PFSK-1 (cell line): ENCODE results near the gene SRPK3.

Experiments used
- FOXP2 ChIP-seq: optimal IDR thresholded peaks from 2 replicates; pipeline ENCODE3; 2011; ENCODE audit warnings: borderline replicate concordance, control low read depth, inconsistent platforms; ENCODE audit not compliant: insufficient read depth; ENCODE audit errors: extremely low read length, extremely low read depth
- POLR2AphosphoS5 ChIP-seq: IDR thresholded peaks from 2 replicates; pipeline ENCODE4 v1.6.1; 2012; ENCODE audit warnings: low read depth, mild to moderate bottlenecking, control low read depth, low read length, moderate library complexity
- SIN3A ChIP-seq: IDR thresholded peaks from 2 replicates; pipeline ENCODE4 v1.6.1; 2012; ENCODE audit warnings: mild to moderate bottlenecking, low read length, moderate library complexity, borderline replicate concordance; ENCODE audit not compliant: insufficient read depth
- TAF1 ChIP-seq: IDR thresholded peaks from 2 replicates; pipeline ENCODE4 v1.6.1; 2012; ENCODE audit warnings: low read length, control low read depth, borderline replicate concordance; ENCODE audit not compliant: insufficient read depth
- TF ChIP-seq, protein P1 (sequence below), 2 experiments: IDR thresholded peaks; 2 replicates each; pipeline versions ENCODE4 v1.6.1 to v1.8.0; 2011 to 2012; ENCODE audit warnings: low read depth in 2 of 2, low read length in 2 of 2, control low read depth in 1 of 2, inconsistent platforms in 1 of 2, mild to moderate bottlenecking in 1 of 2, moderate library complexity in 1 of 2; ENCODE audit not compliant: insufficient read depth in 1 of 2

Gene SRPK3

DNA sequence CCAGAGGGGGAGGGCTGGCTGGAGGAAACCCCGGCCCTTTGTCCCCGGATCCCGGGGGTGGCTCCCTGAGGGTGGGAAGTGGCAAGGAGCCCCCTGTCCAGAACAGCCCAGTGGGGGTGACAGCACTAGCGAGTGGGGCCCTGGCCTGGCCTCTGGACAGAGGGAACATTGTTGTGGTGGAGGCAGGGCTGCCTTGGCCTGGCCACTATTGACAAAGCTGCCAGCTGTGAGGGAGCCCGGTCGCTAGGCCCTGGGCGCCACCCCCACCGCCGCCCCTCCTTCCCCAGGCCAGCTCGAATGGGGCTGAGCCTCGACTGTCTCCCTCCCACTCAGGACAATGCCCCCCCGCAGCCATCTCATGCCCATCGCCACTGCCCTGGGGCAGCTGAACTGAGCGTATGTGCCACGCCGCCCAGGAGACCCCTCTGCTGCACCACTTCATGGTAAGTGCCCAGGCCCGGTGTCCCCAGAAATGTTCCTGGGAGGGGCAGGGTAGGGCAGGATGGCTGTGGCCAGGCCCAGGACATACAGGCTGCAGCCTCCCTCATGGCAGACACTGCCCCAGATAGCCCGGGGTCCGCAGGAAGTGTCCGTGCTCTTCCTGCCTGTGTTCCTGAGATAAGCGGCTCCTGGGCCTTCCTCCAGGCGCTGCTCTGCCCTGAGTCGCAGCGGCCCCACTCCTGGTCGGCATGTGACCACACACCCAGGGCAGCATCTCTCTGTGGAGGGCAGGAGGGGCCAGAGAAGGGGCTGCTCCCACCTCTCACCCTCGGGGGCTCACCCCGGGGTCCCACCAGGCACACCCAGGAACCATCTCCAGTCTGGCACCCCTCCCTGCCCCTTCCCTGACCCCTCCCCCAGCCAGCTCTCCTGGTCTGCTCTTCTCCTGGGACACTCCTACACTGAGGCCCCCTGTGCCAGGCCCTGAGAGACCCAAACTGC, 15.4 kb upstream of the SRPK3 start:
- TF ChIP-seq TAF1 = no peak
- no peak for TF ChIP-seq SIN3A
- TF ChIP-seq, protein P1, sequence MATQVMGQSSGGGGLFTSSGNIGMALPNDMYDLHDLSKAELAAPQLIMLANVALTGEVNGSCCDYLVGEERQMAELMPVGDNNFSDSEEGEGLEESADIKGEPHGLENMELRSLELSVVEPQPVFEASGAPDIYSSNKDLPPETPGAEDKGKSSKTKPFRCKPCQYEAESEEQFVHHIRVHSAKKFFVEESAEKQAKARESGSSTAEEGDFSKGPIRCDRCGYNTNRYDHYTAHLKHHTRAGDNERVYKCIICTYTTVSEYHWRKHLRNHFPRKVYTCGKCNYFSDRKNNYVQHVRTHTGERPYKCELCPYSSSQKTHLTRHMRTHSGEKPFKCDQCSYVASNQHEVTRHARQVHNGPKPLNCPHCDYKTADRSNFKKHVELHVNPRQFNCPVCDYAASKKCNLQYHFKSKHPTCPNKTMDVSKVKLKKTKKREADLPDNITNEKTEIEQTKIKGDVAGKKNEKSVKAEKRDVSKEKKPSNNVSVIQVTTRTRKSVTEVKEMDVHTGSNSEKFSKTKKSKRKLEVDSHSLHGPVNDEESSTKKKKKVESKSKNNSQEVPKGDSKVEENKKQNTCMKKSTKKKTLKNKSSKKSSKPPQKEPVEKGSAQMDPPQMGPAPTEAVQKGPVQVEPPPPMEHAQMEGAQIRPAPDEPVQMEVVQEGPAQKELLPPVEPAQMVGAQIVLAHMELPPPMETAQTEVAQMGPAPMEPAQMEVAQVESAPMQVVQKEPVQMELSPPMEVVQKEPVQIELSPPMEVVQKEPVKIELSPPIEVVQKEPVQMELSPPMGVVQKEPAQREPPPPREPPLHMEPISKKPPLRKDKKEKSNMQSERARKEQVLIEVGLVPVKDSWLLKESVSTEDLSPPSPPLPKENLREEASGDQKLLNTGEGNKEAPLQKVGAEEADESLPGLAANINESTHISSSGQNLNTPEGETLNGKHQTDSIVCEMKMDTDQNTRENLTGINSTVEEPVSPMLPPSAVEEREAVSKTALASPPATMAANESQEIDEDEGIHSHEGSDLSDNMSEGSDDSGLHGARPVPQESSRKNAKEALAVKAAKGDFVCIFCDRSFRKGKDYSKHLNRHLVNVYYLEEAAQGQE (IDR thresholded peaks at IDR 0.05; ENCODE audit: insufficient read depth in 1 of 2, low read depth in 2 of 2, low read length in 2 of 2) = no peak

DNA sequence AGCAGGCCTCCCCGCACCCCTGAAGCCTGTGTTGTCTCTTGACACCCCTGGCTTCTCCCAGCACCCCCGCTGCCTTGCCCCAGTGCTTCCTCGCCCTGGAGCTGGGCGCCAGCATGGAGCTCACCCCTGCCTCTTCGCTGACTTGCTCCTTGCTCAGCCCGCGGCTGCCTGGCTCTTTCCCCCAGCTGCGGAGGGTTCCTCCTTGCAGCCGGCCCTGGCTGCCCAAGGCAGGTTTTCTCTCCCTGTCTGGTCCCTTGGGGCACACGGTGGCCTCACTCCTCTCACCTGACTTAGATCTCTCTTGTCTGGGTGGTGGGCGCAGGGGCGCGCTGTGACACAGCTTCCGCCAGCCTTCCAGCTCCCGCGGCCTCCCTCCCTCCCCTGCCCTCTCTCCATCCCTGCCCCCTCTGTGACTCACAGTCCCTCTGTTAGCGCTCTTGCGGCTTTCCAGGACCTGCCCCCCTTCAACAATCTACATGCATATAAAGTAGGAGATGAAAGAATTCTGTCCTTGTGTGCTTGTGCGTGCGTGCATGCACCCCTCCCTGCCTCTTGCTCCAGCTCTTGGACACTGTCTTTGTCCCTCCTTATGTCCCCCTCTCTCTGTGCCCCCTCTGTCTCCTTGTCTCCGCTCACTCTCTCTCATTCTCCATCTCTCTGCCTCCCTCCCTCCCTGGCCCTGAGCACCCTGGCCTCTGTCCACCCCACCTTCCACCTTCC, 14.6 kb upstream of the SRPK3 start:
- TF ChIP-seq TAF1 = no peak

GRCh38 chrX:153766871-153767673, 13.8 kb upstream of the SRPK3 start:
- TF ChIP-seq, protein P1 (IDR thresholded peaks at IDR 0.05; ENCODE audit: insufficient read depth in 1 of 2, low read depth in 2 of 2, low read length in 2 of 2) = no peak
- TF ChIP-seq FOXP2 (no peak), SIN3A (no peak), TAF1 (no peak), POLR2AphosphoS5 (no peak)

- TF ChIP-seq, protein P1 (IDR thresholded peaks at IDR 0.05; ENCODE audit: insufficient read depth in 1 of 2, low read depth in 2 of 2, low read length in 2 of 2) = no peak
- TF ChIP-seq FOXP2 (no peak), SIN3A (no peak), POLR2AphosphoS5 (no peak), TAF1 (no peak)
Observed at GRCh38 chrX:153767674-153768055, 13.2 kb upstream of the SRPK3 start.

DNA sequence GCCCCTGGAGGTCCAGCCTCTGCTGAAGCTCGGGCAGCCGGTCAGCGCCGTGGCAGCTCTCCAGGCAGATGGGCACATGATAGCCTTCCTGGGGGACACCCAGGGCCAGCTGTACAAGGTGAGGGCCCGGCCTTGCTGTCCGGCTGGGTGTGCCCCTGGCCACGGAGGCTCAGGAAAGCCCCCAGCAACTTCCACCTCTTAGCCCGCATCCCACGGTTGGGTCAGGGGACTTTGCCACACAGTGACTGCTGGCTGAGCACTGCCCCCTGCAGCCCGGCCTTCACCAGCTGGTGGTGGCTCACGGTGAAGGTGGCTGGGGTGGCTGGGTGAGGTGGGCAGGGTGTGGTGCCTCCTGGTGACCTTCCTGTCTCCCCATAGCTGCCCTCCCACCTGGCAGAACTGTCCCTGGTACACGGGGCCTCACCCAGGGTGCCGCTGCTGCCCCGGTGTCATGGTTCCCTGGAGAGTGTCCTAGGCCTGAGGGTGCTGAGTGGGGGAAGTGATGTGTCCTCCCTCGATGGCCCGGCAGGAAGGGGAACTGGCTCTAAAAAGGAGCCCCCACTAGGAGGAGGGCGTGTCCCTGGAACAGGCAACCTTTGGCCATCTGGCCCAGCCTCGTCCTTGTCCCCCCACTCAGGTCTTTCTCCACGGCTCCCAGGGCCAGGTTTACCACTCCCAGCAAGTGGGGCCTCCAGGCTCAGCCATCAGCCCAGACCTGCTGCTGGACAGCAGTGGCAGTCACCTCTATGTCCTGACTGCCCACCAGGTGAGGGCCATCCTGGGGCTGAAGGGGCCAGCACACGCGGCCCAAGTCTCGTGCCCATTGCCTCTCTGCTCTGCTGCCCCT, 12.3 kb upstream of the SRPK3 start:
- TF ChIP-seq SIN3A = no peak
- no peak for TF ChIP-seq TAF1
- TF ChIP-seq, protein P1 (IDR thresholded peaks at IDR 0.05; ENCODE audit: insufficient read depth in 1 of 2, low read depth in 2 of 2, low read length in 2 of 2) = no peak
- TF ChIP-seq POLR2AphosphoS5 = no peak
- no peak for TF ChIP-seq FOXP2
